A549 treated with ZK216348 at 1 μM for 4 hours (cell line): Measurements from ENCODE around the gene CKAP4. TPM values are rescaled to one million over a fixed set of nuclear protein-coding genes. Genes with fewer than 3 reads are reported as not detected.

Experiments used
- total RNA-seq: library from RNA; stranded (reverse); fragments of 200-300 nt; extraction: Qiagen RNA extraction; gene quantifications from 5 replicates; pipeline ENCODE4 v1.2.3, GENCODE V29; 2022; ENCODE audit warnings: low read depth

CKAP4 gene, protein sequence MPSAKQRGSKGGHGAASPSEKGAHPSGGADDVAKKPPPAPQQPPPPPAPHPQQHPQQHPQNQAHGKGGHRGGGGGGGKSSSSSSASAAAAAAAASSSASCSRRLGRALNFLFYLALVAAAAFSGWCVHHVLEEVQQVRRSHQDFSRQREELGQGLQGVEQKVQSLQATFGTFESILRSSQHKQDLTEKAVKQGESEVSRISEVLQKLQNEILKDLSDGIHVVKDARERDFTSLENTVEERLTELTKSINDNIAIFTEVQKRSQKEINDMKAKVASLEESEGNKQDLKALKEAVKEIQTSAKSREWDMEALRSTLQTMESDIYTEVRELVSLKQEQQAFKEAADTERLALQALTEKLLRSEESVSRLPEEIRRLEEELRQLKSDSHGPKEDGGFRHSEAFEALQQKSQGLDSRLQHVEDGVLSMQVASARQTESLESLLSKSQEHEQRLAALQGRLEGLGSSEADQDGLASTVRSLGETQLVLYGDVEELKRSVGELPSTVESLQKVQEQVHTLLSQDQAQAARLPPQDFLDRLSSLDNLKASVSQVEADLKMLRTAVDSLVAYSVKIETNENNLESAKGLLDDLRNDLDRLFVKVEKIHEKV
- total RNA-seq = 75.9 to 92.7 TPM (median 88.9 TPM) in 5 replicates

DNA sequence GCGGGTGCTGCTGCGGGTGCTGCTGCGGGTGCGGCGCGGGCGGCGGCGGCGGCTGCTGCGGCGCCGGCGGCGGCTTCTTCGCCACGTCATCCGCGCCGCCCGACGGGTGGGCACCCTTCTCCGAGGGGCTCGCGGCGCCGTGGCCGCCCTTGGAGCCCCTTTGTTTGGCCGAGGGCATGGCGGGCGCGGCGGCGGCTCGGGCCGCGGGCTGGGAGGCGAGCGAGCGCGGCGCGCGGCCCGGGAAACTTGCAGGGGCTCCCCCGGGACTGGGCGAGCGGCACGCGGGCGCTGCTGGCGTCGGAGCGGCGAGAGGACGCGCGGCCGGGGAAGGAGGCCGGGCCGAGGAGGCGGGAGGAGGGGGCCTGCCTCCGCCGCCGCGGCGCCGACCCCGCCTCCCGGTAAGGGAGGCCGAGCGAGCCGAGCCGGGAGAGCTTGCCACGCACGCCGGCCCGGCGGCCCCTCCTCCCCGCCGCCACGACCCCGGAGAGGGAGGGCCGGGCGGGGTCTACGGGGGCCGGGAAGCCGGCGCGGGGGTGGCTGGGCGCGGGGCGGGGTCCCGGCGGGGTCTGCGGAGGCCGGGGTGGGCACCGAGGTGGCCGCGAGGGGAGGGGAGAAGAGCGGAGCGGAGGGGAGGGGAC lies at the start of gene CKAP4:
TSS of gene CKAP4 (minus strand) at position 347 of the 638 bp plus-strand sequence. CDS start at position 178, 169 bp downstream.

Other genes with a start within 250 kb of the CKAP4 start
- gene NUAK1, start 109.1 kb downstream of the CKAP4 start, total RNA-seq = 7.2 to 8.8 TPM (median 8.5 TPM) in 5 replicates
- gene TCP11L2, start 54.7 kb upstream of the CKAP4 start, total RNA-seq = 2.2 to 2.7 TPM (median 2.5 TPM) in 5 replicates
- gene POLR3B, start 109.7 kb upstream of the CKAP4 start, total RNA-seq = 4.7 to 6.8 TPM (median 5.6 TPM) in 5 replicates